Central memory CD4-positive, alpha-beta T cell (primary cell): ENCODE data around the gene TMEM212.

Experiments used
- DNase-seq: peaks from one replicate; pipeline ENCODE4 v3.0.0; 2022

TMEM212 gene

DNA sequence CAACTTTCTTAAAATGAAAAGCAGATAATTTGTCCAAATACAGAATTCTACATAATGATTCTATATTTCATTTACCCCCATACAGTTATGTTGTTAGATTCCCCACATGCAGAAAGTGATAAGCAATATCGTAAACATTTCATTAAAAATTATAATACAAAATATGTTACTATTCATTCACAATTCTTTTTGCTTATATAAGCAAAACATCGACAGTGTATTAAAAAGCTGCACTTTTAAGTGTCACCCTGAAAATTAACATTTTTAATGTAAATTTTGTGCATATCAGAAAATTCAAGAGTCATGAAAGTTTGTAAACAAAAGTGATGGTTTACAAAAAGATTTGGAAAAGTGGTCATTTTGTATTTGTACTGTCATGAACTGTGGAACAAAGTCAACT, 19.2 kb downstream of the TMEM212 start:
- no peak for DNase-seq

DNA sequence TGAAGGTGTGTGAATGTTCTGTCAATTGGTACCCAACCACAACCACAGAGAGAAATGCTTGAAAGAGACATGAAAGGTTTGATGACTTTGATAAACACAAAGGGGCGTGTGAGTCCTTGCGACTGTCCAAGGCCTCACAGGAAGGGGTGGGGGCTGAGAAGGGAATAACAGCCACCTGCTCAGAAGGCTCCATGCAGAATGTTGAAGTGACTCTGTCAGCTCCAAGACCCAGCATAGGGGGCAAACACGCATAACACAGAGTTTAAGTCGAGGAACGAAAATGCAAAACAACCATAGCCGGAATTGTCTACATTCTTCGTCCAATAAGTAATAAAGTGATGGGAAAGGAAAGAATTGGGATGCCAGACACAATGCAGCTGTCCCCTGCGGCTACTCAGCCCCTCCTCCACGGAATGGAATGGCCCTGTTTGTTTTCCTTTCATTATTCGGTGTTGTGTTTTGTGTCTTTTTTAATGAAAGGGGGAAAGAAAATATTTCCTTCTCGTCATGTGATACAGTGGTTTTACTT, 19.9 kb downstream of the TMEM212 start:
- DNase-seq = no peak

DNA sequence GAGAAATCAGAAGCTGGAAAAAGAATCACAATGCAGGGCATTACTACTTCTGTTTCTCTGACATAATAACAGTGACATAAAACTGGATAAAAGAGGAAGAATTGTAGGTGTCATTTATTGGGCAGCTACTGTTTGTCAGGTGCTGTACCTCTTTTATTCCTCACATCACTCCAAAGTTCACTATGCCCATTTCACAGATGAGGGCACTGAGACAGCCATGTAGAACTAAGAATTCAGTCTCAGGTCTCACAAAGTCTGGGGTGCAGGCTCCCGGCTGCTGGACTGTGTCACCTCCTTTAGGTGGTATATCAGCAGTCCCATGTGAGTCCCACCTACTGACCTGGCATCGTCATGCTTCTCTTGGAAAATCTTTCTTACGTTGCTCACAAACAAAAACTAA, 20.8 kb downstream of the TMEM212 start:
- DNase-seq = no peak

DNA sequence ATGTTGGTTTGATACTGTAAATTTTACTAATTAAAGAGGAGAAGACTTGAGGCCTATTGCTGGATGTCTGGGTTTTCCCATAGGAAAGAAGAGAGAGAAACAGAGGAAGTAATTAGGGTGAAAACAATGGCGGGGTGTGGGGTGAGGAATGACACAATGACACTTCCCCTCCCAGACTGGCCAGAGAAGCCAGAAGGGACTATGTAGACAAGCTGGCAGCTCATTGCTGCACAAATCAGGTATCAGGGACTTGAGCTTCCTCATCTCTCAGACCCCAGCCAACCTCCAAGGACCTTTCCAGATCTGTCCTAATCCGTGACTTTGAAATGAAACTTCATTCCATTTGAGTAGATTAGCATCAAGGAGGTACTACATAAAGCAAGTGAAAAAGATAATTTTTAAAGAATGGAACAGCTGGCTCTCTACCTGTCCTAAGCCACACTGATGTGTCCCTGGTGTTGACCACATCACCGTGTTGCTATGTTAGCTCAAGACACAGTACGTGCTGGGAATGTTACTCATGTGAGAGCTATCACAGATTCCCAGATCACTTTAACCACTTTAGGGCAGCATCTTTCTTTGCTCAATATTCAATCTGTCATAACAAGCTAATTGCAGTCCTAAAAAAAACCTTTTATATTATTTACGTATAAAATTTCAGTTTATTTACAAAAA, 22.2 kb downstream of the TMEM212 start:
- DNase-seq = no peak

DNA sequence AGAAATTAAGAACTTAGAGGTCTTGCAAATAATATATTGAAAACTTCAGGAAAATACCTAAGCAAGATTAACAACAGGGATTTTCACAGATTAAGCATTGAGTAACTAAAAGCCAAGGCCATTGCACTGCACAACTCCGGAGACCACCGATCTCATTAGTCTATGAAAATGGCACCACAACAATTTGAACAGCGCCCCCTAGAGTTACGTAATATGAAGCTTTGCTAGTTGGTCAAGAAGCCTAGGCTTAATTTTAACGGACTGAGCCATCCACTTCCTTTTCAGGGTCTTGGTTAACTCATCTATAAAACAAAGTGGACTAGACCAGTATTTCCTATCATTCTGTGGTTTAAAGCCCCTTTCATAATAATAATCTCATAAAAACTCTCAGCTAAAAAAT, 24.8 kb downstream of the TMEM212 start:
- DNase-seq = no peak

DNA sequence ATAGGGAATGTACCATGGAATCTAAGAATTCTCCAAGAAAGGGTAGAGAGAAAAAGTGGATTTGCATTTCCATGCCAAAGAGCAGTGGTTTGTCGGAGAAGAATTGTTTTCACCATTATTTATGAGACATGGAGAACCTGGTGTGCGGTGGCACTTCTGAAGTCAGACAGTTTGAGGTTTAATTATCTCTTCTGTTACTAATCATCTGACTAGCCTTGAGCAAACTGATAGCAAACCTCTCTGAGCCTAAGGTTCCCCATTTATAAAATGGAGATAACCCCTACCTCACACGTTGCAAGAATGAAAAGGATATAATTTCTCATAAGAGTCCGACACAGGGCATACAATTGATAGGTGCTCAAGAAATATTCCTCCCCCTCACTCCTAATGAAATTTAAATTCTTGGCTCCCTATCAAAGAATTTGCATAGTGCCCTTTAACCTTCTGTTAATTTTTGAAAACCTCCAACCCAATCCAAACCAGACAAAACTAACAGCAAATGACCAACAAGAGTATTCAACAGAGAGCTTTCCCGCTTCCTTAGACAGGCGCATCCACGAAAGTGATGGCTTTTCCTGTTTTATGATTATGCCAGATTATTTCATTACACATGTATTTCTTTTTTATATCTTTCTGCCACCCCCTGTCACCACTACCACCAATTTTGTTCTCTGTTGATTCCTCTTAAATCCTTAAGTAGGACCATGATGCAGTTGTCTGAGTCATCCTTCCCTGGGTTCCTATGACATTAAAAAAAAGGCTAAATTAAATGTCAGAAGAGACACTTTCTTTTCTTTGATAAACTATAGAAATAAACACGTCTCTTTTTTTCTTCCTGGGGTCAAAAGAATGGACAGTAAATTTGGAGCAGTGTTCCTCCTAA, 28.5 kb downstream of the TMEM212 start:
- no peak for DNase-seq

DNA sequence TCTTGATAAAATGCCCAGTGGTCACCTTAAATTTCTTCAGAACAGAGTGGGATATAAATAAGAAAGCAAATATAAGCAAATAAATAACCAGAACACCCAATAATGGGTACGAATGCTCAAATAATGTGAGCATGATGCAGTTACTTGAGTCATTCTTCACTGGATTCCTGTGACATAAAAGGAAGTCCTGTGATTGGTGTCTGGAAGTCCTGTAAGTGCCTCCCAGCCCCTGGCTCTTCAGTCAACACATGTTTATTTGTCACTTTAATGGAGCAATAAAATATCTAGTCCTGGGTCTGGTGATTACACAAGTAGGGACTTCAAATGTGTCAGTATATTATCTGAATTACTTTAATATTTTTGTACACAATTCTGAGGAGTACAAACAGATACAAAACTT, 30.4 kb downstream of the TMEM212 start:
- DNase-seq = no peak

DNA sequence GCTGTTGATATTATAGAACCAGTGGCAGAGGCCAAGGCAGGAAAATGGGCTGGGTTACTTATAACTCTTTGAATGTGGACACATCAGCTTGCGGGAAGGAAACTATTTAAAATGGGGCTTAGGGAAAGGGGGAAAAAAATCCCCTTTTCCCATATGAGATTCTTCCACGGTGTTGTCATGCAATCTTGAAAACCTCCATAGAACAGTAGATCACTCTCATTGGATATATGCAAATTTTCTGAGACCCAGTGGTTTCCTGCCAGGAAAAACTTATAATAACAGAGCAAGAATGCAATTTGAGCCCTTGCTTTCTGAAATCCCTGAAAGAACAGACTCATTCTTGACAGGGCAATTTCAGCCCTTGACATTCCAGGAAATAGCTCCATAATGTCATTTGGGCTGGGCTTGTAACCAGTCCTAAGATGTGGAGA, 31.1 kb downstream of the TMEM212 start:
- DNase-seq = no peak

DNA sequence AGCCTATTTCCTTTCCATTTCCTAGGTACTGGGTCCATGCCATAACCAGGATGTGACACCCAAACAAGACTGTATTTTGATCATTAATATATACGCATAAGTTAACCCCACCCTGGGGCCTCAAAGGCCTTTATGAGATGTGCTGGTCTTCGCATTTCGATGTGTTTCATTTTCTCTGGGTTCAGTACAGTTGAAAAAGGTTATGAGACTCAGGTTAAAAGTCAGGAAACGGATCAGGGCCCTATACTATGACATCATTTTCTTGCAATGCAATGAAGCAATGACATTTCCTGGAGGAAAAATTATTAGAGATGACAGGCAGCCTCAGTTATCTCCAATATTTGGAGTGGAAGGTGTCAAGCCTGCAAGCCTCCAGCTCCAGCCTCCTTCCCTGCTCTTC, 31.7 kb downstream of the TMEM212 start:
- no peak for DNase-seq

DNA sequence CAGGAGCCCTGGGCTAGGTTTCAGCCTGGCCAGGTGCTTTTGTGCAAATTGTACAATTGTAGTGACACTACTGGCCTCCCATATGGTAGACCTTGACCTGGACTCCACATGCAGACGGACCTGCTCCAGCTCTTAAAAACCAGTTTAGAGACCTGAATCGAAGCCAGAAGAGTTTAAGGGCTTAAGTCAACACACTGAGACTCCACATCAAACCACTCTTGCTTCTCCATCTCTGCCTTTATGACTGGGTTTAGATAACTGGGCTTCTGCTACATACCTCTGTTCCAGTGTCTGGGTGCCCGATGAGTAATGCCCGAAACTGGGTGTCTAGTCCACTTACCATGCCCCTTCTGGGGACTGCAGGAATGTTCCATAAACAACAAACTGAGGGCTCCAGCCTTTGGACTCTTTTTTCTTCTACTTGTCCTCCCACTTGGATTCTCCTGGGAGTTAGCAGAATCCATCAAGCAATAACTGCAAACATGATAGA, 32.8 kb downstream of the TMEM212 start:
- DNase-seq = no peak

DNA sequence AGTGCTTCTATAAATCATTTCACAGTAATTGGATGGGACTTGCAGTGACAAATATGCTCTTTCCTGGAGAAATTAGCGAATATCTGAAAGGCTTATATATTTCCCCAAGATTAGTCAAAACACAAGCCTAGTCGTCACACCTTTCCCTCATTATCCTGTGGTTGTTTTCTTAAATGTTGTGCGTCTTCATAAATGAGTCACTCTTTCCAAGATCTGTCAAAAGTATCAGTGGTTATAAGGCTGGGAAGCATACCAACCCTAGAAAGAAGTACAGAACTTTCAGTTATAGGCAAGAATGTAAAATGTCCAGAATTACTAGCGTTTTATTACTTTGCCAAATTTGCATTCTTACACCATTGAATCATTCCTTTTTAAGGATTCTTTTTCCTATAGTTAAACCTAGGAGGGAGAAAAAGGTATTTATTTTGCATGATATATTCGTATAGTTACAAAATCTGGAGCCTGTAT, 33.6 kb downstream of the TMEM212 start:
- DNase-seq = no peak

DNA sequence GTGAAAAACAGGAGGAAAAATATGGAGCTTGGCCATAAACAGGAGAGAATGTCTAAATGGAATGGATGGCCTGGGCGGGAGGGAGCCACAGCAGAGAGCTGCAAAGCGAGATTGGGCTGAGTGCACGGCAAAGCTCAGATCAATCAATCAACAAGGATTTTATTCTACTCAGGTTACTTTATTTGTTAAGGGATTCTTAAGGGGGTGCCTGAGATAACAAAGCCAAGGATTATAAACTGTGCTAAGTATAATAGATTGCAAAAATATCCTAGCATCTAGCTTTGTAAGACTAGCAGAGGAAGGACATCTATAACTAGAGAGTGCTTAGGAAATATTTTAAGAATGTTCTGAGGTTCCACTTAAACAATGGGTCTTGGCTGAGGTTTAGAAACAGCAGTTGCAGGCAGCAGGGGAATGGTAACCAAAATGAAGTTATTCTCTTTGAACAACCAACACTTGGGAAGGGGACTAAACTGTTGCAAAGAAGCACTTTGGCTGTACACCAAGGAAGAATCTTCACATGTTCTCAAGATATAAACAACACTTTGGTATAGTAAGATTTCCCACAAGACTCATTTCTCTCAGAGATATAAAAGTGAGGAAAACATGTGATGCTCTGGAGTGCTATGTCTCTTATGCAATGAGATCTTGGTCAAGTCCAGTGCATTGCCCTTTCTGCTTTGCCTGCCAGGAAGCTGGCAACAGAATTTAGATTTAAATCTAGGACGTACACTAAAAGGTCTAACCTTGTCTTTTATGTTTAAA, 35.5 kb downstream of the TMEM212 start:
- DNase-seq = no peak

DNA sequence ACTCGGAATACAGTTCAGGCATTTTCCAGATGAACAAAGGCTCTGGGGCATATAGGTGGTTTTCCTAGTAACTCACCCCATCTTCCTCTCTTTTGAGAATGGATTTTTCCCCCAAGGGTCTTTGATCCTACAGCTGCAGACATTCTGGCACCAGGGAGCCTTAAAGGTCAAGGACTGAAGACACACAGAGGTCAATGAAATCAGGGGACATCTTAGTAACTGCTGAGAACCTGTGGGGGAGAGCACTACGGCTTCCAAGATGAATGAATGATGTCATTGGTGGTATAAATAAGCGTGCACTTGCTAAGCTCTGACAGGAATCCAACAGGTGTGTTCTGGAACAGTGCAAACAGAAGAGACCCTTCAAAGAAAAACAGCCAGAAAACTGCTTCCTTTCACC, 36.3 kb downstream of the TMEM212 start:
- DNase-seq = no peak

DNA sequence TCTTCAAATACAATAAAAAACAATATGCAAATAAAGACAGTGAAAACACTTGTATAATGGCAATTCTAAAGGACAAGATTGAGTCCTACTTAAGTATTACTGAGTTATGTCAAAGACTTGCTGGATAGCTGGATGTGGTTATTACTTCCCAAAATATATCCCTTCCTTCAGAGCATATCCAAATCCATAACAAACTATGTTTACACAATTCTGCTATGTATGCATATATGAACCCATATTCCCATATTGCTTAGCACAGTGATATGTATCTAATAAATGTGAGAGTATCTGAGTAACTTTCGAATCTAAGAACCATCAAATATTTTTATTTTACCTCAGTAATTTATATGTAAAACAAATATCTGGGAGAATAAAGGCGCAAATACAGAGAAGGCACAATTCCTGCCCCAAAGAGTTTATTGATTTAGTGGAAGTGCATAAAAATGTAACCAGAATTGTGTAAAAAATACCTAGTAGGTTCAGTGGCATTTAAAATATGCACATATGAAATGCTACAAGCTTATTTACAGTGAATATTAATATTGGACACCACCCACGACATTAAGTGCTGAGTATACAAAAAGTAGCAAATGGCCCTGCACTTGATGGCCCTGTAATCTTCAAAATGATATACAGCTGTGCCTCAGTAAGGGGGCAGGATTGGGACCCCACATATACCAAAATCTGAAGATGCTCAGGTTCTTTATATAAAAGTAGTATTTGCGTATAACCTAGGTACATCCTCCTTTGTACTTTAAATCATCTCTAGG, 37.1 kb downstream of the TMEM212 start:
- no peak for DNase-seq

DNA sequence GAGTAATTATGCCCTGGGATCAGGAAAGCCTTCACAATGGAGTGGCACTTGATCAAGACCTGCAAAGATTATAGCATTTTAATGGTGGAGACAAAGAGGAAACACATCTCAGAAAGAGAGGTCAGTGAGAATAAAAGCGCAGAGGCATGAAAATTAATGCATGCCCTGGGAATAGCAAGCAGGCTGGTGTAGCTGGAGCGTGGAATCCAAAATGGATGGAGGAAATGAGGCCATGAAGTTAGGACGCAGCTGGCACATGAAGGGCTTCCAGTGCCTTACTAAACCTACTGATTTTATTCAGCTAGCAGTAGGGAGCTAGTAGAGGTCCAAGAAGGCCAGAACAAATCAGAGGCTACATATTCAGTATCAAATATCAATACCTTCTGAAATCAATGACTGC, 38.1 kb downstream of the TMEM212 start:
- DNase-seq = no peak

DNA sequence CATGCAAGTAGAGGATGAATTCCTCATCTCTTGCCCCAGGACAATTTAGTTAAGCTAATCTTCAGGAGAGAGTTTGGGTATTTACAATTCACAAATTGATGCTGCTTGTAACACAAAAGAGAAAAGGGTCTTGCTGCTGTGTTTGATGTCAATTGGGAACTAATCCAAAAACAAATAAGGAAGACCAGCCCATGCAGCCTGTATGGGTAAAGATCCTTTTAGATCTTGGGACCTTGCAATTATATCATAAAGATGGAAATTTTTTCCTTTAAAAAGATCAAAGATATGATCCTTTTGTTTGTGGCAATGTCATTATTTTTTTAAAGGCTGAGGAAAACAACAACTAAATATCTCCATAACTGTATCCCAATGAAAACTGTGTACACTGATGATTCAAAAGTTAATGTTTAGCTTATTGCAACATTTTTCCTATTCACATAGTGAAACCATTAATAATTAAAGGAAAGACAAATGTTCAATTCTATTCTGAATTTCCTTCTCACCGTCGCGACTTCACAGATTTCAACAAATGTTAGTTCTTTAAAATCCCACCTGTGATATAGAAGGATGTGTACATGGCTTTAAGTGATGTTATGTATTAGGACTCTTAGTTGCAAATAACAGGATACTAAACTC, 40.2 kb downstream of the TMEM212 start:
- DNase-seq = no peak

DNA sequence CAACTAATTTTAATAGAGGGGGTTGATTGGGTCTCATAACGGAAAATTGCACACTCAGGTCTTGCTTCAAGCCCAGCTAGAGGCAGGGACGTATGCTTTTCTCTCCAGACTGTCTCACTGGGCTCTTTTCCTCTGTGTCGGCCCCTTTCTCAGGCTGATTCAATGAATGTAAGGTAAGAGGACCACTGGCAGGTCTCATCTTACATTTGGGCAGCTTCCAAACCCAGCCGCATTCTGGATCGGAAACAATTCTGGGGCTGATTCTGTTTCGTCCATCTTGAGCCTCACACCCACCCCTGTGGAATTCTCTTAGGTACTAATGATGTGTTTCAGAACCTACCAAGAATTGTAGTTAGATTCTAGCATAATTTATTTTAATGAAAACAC, 40.7 kb downstream of the TMEM212 start:
- DNase-seq = no peak

DNA sequence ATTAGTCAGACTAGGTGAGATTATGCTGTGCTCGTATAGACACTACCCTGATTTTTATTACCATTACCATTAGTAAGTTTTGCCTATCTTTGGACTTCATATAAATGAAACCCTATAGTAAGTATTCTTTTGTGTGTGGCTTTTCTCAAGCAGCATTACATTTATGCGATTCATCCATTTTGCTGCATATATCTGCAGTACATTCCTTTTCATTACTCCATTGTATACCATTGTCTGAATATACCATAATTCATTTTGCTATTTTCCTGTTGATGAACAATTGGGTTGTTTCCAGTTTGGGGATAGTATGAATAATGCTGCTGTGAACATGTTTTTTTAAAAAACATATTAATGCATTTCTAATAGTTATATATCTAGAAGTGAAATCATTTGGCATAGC, 45.3 kb downstream of the TMEM212 start:
- DNase-seq = no peak

DNA sequence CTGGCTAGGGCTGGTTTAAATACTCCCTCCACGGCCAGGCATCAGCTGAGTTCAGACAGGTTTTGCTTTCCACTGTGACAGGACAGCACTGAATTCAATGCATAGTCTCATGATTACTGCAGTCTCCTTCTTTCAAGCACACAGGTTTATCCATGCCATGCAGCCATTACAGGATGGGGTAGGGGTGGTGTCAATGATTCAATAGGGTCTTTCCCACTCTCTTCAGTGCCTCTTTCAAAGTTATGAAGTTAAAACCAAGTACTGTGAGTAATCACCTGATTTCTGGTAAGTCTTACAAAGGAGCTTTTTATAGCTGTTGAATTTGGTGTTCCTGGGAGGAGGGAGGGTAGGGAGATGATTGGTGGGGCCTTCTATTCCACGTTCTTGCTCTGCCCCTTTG, 47.2 kb downstream of the TMEM212 start:
- no peak for DNase-seq

DNA sequence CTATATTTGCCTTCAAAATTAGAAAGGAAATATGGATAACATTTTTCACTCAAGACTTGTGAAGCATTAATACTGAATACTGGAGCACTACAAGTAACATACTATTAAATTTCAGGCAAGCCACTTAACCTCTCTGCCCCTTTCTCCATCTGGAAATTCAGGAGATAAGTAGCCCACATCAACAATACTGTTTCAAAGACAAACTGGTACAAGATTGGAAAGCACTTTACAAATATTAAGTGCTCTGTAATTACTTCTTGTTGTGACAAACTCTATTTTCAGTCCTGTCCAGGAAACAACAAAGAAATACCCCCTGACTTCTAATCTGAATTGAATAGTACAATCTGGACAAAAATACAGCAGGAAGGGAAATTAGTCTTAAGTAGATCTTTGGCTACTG, 49.3 kb downstream of the TMEM212 start:
- DNase-seq = no peak

DNA sequence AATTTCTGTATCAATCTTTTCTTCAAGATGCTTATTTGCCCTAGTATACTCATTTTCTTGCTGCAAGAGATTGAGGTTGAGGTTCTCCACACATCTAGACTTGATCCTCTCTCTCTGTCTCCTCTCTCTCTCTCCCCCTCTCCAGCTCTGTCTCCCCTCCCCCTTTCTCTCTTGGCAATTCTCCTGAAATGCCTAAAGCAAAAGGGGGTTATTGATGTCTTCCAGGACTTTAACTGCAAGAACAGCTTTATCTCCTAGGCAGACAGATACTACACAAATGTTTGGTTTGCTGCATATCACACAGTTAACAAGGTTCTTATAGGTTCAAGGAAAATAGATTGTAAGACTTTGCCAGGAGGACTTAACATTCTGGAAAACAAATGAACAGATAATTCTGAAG, 52.1 kb downstream of the TMEM212 start:
- no peak for DNase-seq

DNA sequence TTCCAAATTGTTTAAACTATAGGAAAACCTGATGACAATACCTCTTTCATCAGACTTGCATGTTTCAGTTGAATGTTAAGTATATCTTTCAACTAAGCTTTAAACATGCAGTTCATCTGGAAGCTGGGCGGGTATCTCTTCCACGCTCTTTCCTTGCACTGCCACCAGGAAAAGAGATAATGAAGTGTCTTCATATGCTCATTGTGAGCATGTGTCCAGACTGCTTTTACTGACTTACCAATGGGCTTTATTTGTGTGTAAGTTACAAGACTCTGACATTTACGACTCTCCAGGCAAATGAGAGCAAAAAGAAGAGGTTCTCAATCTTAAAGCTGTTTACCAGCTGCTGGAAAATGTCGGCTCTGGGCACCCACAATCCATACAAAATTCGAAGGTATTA, 52.8 kb downstream of the TMEM212 start:
- DNase-seq = no peak
